CD4-positive, alpha-beta T cell (primary cell): ENCODE measurements around the gene DNTT. TPM values are rescaled to one million over a fixed set of nuclear protein-coding genes. Genes with fewer than 3 reads are reported as not detected.
A peak's percentile ranks its signal among the peaks of the same experiment; 100 is the strongest.

Experiments used
- ATAC-seq: fragments of 200-7000 bp; cut with Tn5 transposase; one replicate; pipeline ENCODE4 v1.10.0; 2022; ENCODE audit warnings: mild to moderate bottlenecking; ENCODE audit not compliant: poor library complexity
- CTCF ChIA-PET: fragments of 350-600 bp; sonication (Branson Sonifier 250); formaldehyde crosslinking; loops from one replicate; lab custom pipeline; 2021; ENCODE audit warnings: antibody characterized with exemption, inconsistent platforms; lab: Charles Lee
- POLR2A ChIA-PET: fragments of 350-600 bp; sonication (Branson Sonifier 250); formaldehyde crosslinking; loops from one replicate; lab custom pipeline; 2021; ENCODE audit warnings: antibody characterized with exemption, inconsistent platforms; lab: Charles Lee
- DNase-seq, 14 experiments: peaks; one replicate each; pipeline ENCODE4 v3.0.0-alpha.2; 2013 to 2020; ENCODE audit warnings: mixed read lengths in 2 of 14
- H3K27ac ChIP-seq, 2 donors: one replicate each; pipeline versions ENCODE4 v1.5.1 to v1.7.0; 2013; ENCODE audit warnings: low read length in 2 of 2, low read depth in 1 of 2, mild to moderate bottlenecking in 1 of 2
- H3K27me3 ChIP-seq, 2 experiments: 1 replicate in 1 of 2; 2 replicates in 1 of 2; pipeline versions ENCODE4 v1.6.1 to v1.7.0; 2013; ENCODE audit warnings: low read length in 2 of 2, control low read depth in 1 of 2, mild to moderate bottlenecking in 1 of 2, moderate library complexity in 1 of 2; ENCODE audit not compliant: insufficient read depth in 2 of 2, control insufficient read depth in 1 of 2
- H3K36me3 ChIP-seq: one replicate; pipeline ENCODE4 v1.6.1; 2013; ENCODE audit warnings: low read length, control low read depth; ENCODE audit not compliant: insufficient read depth
- H3K4me1 ChIP-seq: one replicate; pipeline ENCODE4 v1.6.1; 2013; ENCODE audit warnings: low read length, control low read depth; ENCODE audit not compliant: insufficient read depth
- H3K4me3 ChIP-seq: one replicate; pipeline ENCODE4 v1.5.1; 2013; ENCODE audit warnings: mild to moderate bottlenecking, low read length, moderate library complexity
- H3K9me3 ChIP-seq, 2 experiments: 1 replicate in 1 of 2; 2 replicates in 1 of 2; pipeline versions ENCODE4 v1.6.1 to v1.7.0; 2013; ENCODE audit warnings: low read length in 2 of 2, mild to moderate bottlenecking in 2 of 2, control low read depth in 1 of 2, moderate library complexity in 1 of 2; ENCODE audit not compliant: control insufficient read depth in 1 of 2, insufficient read depth in 1 of 2
- H3K27ac Mint-ChIP-seq: one replicate; pipeline ENCODE4 v1.8.0; 2020; ENCODE audit warnings: mixed read lengths
- H3K27me3 Mint-ChIP-seq: one replicate; pipeline ENCODE4 v1.8.0; 2021; ENCODE audit warnings: mixed read lengths
- H3K36me3 Mint-ChIP-seq: one replicate; pipeline ENCODE4 v1.8.0; 2021; ENCODE audit warnings: low read depth, mixed read lengths
- H3K4me1 Mint-ChIP-seq: one replicate; pipeline ENCODE4 v1.8.0; 2021; ENCODE audit warnings: low read depth, mixed read lengths
- H3K4me3 Mint-ChIP-seq: one replicate; pipeline ENCODE4 v1.8.0; 2020; ENCODE audit warnings: mild to moderate bottlenecking, mixed read lengths
- H3K9me3 Mint-ChIP-seq: one replicate; pipeline ENCODE4 v1.8.0; 2020; ENCODE audit warnings: mixed read lengths
- CTCF ChIP-seq: fragments of 200-600 bp; IDR thresholded peaks from one replicate; pipeline ENCODE4 v1.8.0; 2022; ENCODE audit warnings: antibody characterized with exemption, mild to moderate bottlenecking
- intact Hi-C, 2 experiments: fragments of 100-400 bp; cut with DNase I in 1 of 2; cut with micrococcal nuclease in 1 of 2; formaldehyde crosslinking; loops; one replicate each; pipeline versions ENCODE4 v1.15.1 to v1.9.0; 2023 to 2025; cut with DNase I, micrococcal nuclease
- total RNA-seq, 174 experiments: library from RNA in 2 of 174; stranded (reverse) in 2 of 174; gene quantifications; one replicate each; pipeline ENCODE4 v1.2.3 and lab custom pipeline; 2021 to 2026

Gene DNTT
- total RNA-seq, 2 experiments from 2014 or later: 0.11 TPM; not detected in 1

DNA sequence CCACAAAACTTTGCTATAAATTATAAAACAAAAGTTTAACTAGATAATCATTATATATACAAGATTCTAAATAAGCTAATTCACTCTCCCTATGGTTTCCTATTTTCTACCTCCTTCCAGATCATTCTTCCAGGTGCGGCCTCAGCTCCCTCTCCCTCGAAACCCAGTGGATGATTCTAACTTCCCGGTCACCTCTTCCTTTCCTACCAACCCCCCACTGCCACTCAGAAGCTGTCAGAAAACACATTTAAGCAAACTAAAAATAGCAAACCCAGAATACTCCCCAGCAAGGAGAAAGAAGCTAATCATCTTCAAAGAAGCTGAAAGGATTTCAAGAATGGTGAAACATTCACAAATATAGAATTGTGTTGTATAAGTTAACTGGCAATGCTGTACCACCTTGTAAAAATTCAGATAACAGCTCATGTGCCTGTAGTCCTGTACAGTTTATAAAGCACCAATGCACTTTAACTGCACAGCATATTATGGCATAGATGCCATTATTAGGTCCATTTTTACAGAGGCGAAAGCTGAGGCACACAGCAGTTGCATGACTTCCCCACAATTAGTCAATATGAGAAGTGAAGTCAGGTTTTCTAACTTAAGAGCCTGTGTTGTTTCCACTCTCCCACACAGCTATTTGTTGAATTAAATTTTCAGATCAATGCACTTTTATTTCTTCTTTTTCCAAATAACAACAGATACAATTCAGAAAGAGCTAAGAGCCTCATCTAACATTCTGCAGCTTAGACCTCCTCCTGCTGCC lies 13.7 kb upstream of the DNTT start:
- H3K36me3 Mint-ChIP-seq: no peaks in the 10 kb centered on the region
- intact Hi-C loops: loop anchor here in 1 of 2 experiments (5.0 to 10.0 kb wide), 2 partner anchors 158 to 246 kb away; partner anchors contain the start of genes CCNJ and ZNF518A
- ChIA-PET POLR2A (no interaction called here), CTCF (interaction anchor here (2.5 kb wide), 1 partner anchor 61 kb away, joined by 9 read pairs; no protein-coding TSS in a partner anchor)
- no peaks in the 10 kb centered on the region for H3K27me3 Mint-ChIP-seq
- no peak overlapping the region for H3K4me3 ChIP-seq
- no peaks in the 10 kb centered on the region for H3K9me3 ChIP-seq
- DNase-seq (no peak), ATAC-seq (no peak)
- no peak overlapping the region for H3K4me3 Mint-ChIP-seq
- no peak overlapping the region for H3K27ac Mint-ChIP-seq
- no peak for TF ChIP-seq CTCF
- peaks cover 2% of the 10 kb centered on the region for H3K4me1 ChIP-seq
- no peak overlapping the region for H3K27ac ChIP-seq
- H3K4me1 Mint-ChIP-seq: peaks cover 30% of the 10 kb centered on the region
- no peaks in the 10 kb centered on the region for H3K27me3 ChIP-seq
- H3K9me3 Mint-ChIP-seq: no peaks in the 10 kb centered on the region
- no peaks in the 10 kb centered on the region for H3K36me3 ChIP-seq

DNA sequence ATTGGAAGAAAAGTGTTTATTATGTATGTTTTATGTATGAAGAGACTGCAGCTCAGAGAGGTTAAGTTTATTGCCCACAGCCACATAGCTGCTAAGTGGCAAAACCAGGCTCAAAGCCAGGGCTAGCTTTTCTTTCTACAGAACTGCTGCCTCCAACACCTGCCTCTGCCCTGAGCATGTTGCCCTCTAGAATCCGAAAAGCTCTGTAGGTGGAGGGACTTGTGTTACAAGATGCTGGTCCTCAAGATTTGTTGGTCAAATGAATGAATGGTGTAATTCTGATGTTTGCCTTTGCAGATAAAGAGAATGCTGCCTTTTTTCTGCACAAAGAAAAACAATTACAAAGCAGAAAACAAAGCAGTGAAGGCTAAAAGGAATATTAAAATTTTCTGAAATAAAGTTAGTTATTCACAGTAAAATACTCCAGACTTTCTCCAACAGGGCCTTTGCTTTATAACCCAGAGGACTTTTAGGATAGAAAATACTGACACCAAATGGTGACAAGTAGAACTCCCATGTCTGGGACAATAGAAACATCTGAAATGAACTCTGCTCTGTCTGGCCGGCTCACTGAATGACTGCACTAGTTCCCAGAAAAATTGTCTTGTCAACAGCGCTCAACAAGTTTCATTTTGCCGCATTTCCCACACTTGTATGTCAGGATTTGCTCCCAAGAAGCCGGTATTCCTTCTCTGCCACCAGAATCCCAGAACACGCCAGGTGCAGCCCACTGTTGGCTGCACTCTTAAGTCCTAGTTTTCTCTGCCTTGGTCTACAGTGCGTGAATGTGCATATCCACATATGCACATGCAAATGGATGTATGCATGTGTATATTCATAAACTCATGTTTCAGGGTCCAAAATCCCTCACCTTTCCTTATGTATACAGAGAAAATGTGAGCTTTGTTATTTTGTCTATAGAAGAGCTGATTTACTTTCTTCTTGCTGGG lies 11.0 kb upstream of the DNTT start:
- H3K4me3 ChIP-seq: no peak overlapping the region
- no peaks in the 10 kb centered on the region for H3K27me3 ChIP-seq
- no peaks in the 10 kb centered on the region for H3K27me3 Mint-ChIP-seq
- no peaks in the 10 kb centered on the region for H3K36me3 Mint-ChIP-seq
- intact Hi-C loops: loop anchor here (1.0 to 10.0 kb wide), 5 partner anchors 64 to 276 kb away; partner anchors contain the start of genes CCNJ (in 1 of the 2) and ZNF518A (in 1 of the 2)
- H3K36me3 ChIP-seq: no peaks in the 10 kb centered on the region
- CTCF ChIA-PET: interaction anchor here (2.5 kb wide), 1 partner anchor 63 kb away, joined by 9 read pairs; no protein-coding TSS in a partner anchor
- POLR2A ChIA-PET: interaction anchor here (0.6 to 1.9 kb wide), 5 partner anchors 13 to 277 kb away, joined by 3 to 5 read pairs (median 4); no protein-coding TSS in a partner anchor
- H3K4me1 ChIP-seq: peaks cover 7% of the 10 kb centered on the region
- H3K4me3 Mint-ChIP-seq: no peak overlapping the region
- no peak for ATAC-seq
- peaks cover 34% of the 10 kb centered on the region for H3K4me1 Mint-ChIP-seq
- peak; percentile 48 for TF ChIP-seq CTCF
- H3K9me3 Mint-ChIP-seq: no peaks in the 10 kb centered on the region
- peak overlapping the region; percentile 5 for H3K27ac Mint-ChIP-seq
- peak in 6 of 14 experiments; percentile 2 to 52 (median 24) for DNase-seq
- H3K9me3 ChIP-seq: no peaks in the 10 kb centered on the region
- H3K27ac ChIP-seq: no peak overlapping the region

- no peaks in the 10 kb centered on the region for H3K27me3 Mint-ChIP-seq
- H3K4me3 Mint-ChIP-seq: no peak overlapping the region
- ChIA-PET CTCF (no interaction called here), POLR2A (interaction anchor here (0.6 to 1.9 kb wide), 4 partner anchors 11 to 66 kb away, joined by 3 to 5 read pairs (median 4); no protein-coding TSS in a partner anchor)
- no peaks in the 10 kb centered on the region for H3K36me3 Mint-ChIP-seq
- TF ChIP-seq CTCF: no peak
- Histone ChIP-seq H3K27me3 (no peaks in the 10 kb centered on the region), H3K9me3 (no peaks in the 10 kb centered on the region), H3K36me3 (no peaks in the 10 kb centered on the region), H3K4me3 (no peak overlapping the region), H3K4me1 (peaks cover 26% of the 10 kb centered on the region), H3K27ac (no peak overlapping the region)
- ATAC-seq (no peak), DNase-seq (no peak)
- H3K4me1 Mint-ChIP-seq: peaks cover 53% of the 10 kb centered on the region
- intact Hi-C loops: loop anchor here in 1 of 2 experiments (5.0 to 10.0 kb wide), 2 partner anchors 251 to 603 kb away; partner anchors contain the start of genes CCNJ and TCTN3
- H3K27ac Mint-ChIP-seq: peak overlapping the region; percentile 61
- no peaks in the 10 kb centered on the region for H3K9me3 Mint-ChIP-seq
Measured at GRCh38 chr10:96295475-96295874, 8.8 kb upstream of the DNTT start.
